Activated CD8-positive, alpha-beta T cell treated with anti-CD3 and anti-CD28 coated beads, Interleukin-2, amount 10 ng/mL, durations not matched to agents 7 days and 5 days (primary cell): ENCODE data around the gene PCDHB16. TPM values are rescaled to one million over a fixed set of nuclear protein-coding genes. Genes with fewer than 3 reads are reported as not detected.
"Not testable (repeated sequence)": the region's sequence is repeated elsewhere in the genome, so short reads cannot be mapped to it uniquely, and the experiment has no call there.

Source experiments
- ATAC-seq: fragments of 150-1000 bp; cut with Tn5 transposase; one replicate; pipeline ENCODE4 v1.10.0; 2021; ENCODE audit warnings: moderate library complexity
- CTCF ChIA-PET: fragments of 350-600 bp; sonication (Branson Sonifier 250); formaldehyde crosslinking; loops from one replicate; lab custom pipeline; 2021; ENCODE audit warnings: antibody characterized with exemption; lab: Charles Lee
- POLR2A ChIA-PET: fragments of 350-600 bp; sonication (Branson Sonifier 250); formaldehyde crosslinking; loops from one replicate; lab custom pipeline; 2021; ENCODE audit warnings: antibody characterized with exemption; lab: Charles Lee
- DNase-seq: peaks from one replicate; pipeline ENCODE4 v3.0.0-alpha.2; 2020
- H3K27ac Mint-ChIP-seq: one replicate; pipeline ENCODE4 v1.8.0; 2021; ENCODE audit warnings: mild to moderate bottlenecking, mixed read lengths
- H3K27me3 Mint-ChIP-seq: one replicate; pipeline ENCODE4 v1.8.0; 2021; ENCODE audit warnings: low read depth, mixed read lengths
- H3K36me3 Mint-ChIP-seq: one replicate; pipeline ENCODE4 v1.8.0; 2021; ENCODE audit warnings: low read depth, mixed read lengths
- H3K4me1 Mint-ChIP-seq: one replicate; pipeline ENCODE4 v1.8.0; 2021; ENCODE audit warnings: low read depth, mixed read lengths
- H3K4me3 Mint-ChIP-seq: one replicate; pipeline ENCODE4 v1.8.0; 2021; ENCODE audit warnings: mild to moderate bottlenecking, mixed read lengths
- H3K9me3 Mint-ChIP-seq: one replicate; pipeline ENCODE4 v1.8.0; 2022; ENCODE audit warnings: mixed read lengths; ENCODE audit not compliant: insufficient read depth
- total RNA-seq, 2 experiments: library from RNA; stranded (reverse); gene quantifications; one replicate each; pipeline ENCODE4 v1.2.3, GENCODE V29; 2021

The PCDHB16 gene
- total RNA-seq: not detected

- POLR2A ChIA-PET: no interaction called here
- H3K4me1 Mint-ChIP-seq: no peaks in the 10 kb centered on the region
- DNase-seq: no peak
- CTCF ChIA-PET: interaction anchor here (0.8 kb wide), 1 partner anchor 239 kb away, joined by 3 read pairs; the partner anchor contains the start of gene PCDHGA11
- peaks cover 7% of the 10 kb centered on the region for H3K36me3 Mint-ChIP-seq
- H3K9me3 Mint-ChIP-seq: peaks cover 34% of the 10 kb centered on the region
- no peak for ATAC-seq
- H3K27ac Mint-ChIP-seq: no peak within 1 kb of the TSS
- peaks cover 1% of the 10 kb centered on the region for H3K27me3 Mint-ChIP-seq
- no peak within 1 kb of the TSS for H3K4me3 Mint-ChIP-seq
Observed at GRCh38 chr5:141182248-141182647, at the start of gene PCDHB16. PCDHB16 (plus strand) TSS chr5:141182387; CDS start chr5:141182560, 173 bp downstream.

DNA sequence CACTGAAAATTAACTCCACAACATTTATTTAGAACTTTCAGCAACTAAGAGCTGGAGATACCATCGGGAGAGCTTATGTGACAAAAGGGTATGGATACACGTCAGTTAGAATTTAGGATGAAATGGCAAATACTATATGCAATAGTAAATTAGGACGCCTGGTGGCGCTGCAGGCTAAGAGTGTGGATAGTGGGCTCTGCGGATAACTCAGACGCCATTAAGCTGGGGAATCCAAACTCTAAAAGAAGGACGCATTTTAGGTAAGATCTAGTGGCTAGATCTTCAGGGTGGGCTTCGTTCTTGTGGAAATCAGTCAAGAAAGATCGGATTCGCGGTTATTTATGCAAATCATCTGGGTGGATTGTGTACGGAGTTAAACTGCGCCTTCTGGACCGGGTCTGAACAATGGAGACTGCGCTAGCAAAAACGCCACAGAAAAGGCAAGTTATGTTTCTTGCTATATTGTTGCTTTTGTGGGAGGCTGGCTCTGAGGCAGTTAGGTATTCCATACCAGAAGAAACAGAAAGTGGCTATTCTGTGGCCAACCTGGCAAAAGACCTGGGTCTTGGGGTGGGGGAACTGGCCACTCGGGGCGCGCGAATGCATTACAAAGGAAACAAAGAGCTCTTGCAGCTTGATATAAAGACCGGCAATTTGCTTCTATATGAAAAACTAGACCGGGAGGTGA is 47.0 kb upstream of the PCDHB16 start, which contains the start of gene PCDHB5:
TSS of gene PCDHB5 (plus strand) at position 177 of the 688 bp plus-strand sequence. CDS start at position 406, 229 bp downstream.
- no peaks in the 10 kb centered on the region for H3K27me3 Mint-ChIP-seq
- ATAC-seq: no peak
- DNase-seq: no peak
- H3K27ac Mint-ChIP-seq: no peak within 1 kb of the TSS
- ChIA-PET CTCF (no interaction called here), POLR2A (no interaction called here)
- H3K4me3 Mint-ChIP-seq: no peak within 1 kb of the TSS
- no peaks in the 10 kb centered on the region for H3K4me1 Mint-ChIP-seq
- peaks cover 2% of the 10 kb centered on the region for H3K36me3 Mint-ChIP-seq
- peaks cover 45% of the 10 kb centered on the region for H3K9me3 Mint-ChIP-seq

- ChIA-PET CTCF (no interaction called here), POLR2A (no interaction called here)
- Mint-ChIP-seq H3K27me3 (no peaks in the 10 kb centered on the region), H3K9me3 (peaks cover 45% of the 10 kb centered on the region), H3K4me3 (no peak overlapping the region), H3K4me1 (no peaks in the 10 kb centered on the region), H3K36me3 (peaks cover 2% of the 10 kb centered on the region), H3K27ac (no peak overlapping the region)
- ATAC-seq (no peak), DNase-seq (no peak)
Observed at GRCh38 chr5:141135718-141136266, 46.4 kb upstream of the PCDHB16 start.

DNA sequence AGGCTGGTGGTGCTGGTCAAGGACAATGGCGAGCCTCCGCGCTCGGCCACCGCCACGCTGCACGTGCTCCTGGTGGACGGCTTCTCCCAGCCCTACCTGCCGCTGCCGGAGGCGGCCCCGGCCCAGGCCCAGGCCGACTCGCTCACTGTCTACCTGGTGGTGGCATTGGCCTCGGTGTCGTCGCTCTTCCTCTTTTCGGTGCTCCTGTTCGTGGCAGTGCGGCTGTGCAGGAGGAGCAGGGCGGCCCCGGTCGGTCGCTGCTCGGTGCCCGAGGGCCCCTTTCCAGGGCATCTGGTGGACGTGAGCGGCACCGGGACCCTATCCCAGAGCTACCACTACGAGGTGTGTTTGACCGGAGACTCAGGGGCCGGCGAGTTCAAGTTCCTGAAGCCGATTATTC is 44.8 kb upstream of the PCDHB16 start:
- CTCF ChIA-PET, H3K36me3 Mint-ChIP-seq, H3K27me3 Mint-ChIP-seq, H3K4me3 Mint-ChIP-seq, H3K27ac Mint-ChIP-seq, ATAC-seq, H3K4me1 Mint-ChIP-seq, POLR2A ChIA-PET, DNase-seq: not testable (repeated sequence)
- peaks cover 39% of the 10 kb centered on the region for H3K9me3 Mint-ChIP-seq

DNA sequence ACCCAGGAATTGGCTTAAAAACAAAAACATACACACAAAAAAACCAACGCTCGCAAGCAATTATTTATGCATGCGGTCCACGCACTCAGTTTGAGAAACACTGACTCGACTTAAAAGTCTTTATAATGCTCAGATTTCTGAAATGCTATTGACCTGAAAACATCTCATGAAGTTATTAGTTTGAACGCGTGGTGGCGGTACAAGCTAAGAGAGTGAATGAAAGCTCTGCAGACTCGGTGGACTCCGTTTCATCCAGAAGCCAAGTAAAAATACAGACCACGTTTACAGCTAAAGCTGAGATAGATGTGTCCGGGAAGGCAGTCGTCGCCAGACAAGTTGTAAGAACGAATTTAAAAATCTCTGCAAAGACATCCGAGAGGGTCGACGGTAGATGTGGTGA is 32.4 kb upstream of the PCDHB16 start, which contains the start of gene PCDHB6:
TSS of gene PCDHB6 (plus strand) at position 246 of the 400 bp plus-strand sequence. CDS start 201 bp downstream, outside the sequence.
- DNase-seq (no peak), ATAC-seq (no peak)
- Mint-ChIP-seq H3K9me3 (peaks cover 16% of the 10 kb centered on the region), H3K36me3 (peaks cover 5% of the 10 kb centered on the region), H3K4me3 (no peak within 1 kb of the TSS), H3K27me3 (no peaks in the 10 kb centered on the region), H3K27ac (no peak within 1 kb of the TSS), H3K4me1 (no peaks in the 10 kb centered on the region)
- ChIA-PET POLR2A (no interaction called here), CTCF (no interaction called here)

GRCh38 chr5:141150224-141150992 is 31.8 kb upstream of the PCDHB16 start:
- ATAC-seq: no peak
- ChIA-PET CTCF (no interaction called here), POLR2A (no interaction called here)
- Mint-ChIP-seq H3K9me3 (peaks cover 16% of the 10 kb centered on the region), H3K27me3 (no peaks in the 10 kb centered on the region), H3K36me3 (peaks cover 5% of the 10 kb centered on the region), H3K27ac (no peak overlapping the region), H3K4me3 (no peak overlapping the region), H3K4me1 (no peaks in the 10 kb centered on the region)
- no peak for DNase-seq

GRCh38 chr5:141150993-141151325 is 31.2 kb upstream of the PCDHB16 start:
- Mint-ChIP-seq H3K27me3 (peaks cover under 1% of the 10 kb centered on the region), H3K36me3 (peaks cover 5% of the 10 kb centered on the region), H3K4me3 (no peak overlapping the region), H3K4me1 (no peaks in the 10 kb centered on the region), H3K9me3 (peaks cover 18% of the 10 kb centered on the region), H3K27ac (no peak overlapping the region)
- ATAC-seq (no peak), DNase-seq (no peak)
- CTCF ChIA-PET: no interaction called here
- POLR2A ChIA-PET: no interaction called here

DNA sequence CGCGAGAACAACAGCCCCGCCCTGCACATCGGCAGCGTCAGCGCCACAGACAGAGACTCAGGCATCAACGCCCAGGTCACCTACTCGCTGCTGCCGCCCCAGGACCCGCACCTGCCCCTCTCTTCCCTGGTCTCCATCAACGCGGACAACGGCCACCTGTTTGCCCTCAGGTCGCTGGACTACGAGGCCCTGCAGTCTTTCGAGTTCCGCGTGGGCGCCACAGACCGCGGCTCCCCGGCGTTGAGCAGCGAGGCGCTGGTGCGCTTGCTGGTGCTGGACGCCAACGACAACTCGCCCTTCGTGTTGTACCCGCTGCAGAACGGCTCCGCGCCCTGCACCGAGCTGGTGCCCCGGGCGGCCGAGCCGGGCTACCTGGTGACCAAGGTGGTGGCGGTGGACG is 30.6 kb upstream of the PCDHB16 start:
- H3K4me1 Mint-ChIP-seq, CTCF ChIA-PET, POLR2A ChIA-PET, H3K27me3 Mint-ChIP-seq, H3K36me3 Mint-ChIP-seq, ATAC-seq, H3K4me3 Mint-ChIP-seq, DNase-seq: not testable (repeated sequence)
- Mint-ChIP-seq H3K9me3 (peaks cover 25% of the 10 kb centered on the region), H3K27ac (peak overlapping the region; percentile 55)

DNA sequence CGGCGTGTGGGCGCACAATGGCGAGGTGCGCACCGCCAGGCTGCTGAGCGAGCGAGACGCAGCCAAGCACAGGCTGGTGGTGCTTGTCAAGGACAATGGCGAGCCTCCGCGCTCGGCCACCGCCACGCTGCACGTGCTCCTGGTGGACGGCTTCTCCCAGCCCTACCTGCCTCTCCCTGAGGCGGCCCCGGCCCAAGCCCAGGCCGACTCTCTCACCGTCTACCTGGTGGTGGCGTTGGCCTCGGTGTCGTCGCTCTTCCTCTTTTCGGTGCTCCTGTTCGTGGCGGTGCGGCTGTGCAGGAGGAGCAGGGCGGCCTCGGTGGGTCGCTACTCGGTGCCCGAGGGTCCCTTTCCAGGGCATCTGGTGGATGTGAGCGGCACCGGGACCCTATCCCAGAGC is 30.1 kb upstream of the PCDHB16 start:
- H3K27ac Mint-ChIP-seq, H3K36me3 Mint-ChIP-seq, DNase-seq, H3K4me1 Mint-ChIP-seq, H3K27me3 Mint-ChIP-seq, H3K4me3 Mint-ChIP-seq, POLR2A ChIA-PET, CTCF ChIA-PET, ATAC-seq: not testable (repeated sequence)
- H3K9me3 Mint-ChIP-seq: peaks cover 30% of the 10 kb centered on the region

DNA sequence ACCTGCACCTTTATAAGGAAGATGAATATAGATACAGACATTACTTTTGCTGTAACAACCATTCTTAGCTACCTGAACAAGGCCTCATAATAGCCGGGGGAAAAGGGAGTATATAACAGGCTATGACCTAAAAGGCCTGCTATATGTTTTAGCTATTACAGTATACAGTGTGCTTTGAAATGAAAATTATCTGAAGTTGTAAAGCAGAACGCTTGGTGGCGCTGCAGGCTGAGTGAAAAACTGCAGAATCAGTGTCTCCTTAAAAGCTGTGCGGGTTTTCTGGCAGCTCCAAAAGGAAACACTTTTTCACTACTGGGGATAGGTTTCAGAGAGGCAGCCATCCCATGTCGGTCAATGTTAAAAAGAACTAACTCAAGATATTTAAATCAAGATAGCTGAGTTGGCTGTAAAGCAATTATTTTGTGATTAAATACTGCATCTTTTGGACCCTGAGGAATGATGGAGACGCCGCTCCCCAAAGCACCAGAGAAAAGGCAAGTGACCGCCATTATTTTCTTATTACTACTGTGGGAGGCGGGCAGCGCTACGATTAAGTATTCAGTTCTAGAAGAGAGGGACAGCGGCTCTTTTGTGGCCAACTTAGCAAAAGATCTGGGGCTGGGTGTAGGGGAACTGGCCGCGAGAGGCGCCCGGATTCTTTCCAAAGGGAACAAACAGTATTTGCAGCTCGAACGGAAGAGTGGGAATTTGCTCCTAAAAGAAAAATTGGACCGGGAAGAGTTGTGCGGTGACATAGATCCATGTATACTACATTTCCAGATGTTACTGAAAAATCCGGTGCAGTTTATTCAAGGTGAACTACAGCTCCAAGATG is 26.4 kb upstream of the PCDHB16 start:
- Mint-ChIP-seq H3K9me3 (peaks cover 36% of the 10 kb centered on the region), H3K36me3 (peaks cover 5% of the 10 kb centered on the region), H3K27ac (no peak overlapping the region), H3K27me3 (peaks cover 3% of the 10 kb centered on the region), H3K4me3 (no peak overlapping the region), H3K4me1 (no peaks in the 10 kb centered on the region)
- POLR2A ChIA-PET: no interaction called here
- no peak for ATAC-seq
- CTCF ChIA-PET: no interaction called here
- no peak for DNase-seq

GRCh38 chr5:141157356-141157755 is 24.8 kb upstream of the PCDHB16 start:
- CTCF ChIA-PET, H3K27ac Mint-ChIP-seq, H3K4me1 Mint-ChIP-seq, POLR2A ChIA-PET, H3K36me3 Mint-ChIP-seq, H3K27me3 Mint-ChIP-seq, DNase-seq, ATAC-seq, H3K4me3 Mint-ChIP-seq: not testable (repeated sequence)
- H3K9me3 Mint-ChIP-seq: peaks cover 29% of the 10 kb centered on the region
